B cell (primary cell): ENCODE measurements around the gene PGBD5.

Source experiments
- EZH2 ChIP-seq: IDR thresholded peaks from 2 replicates; pipeline ENCODE4 v1.6.1; 2012; ENCODE audit warnings: borderline replicate concordance, low read depth, mild to moderate bottlenecking, moderate library complexity, low read length; ENCODE audit not compliant: insufficient read depth, poor library complexity, severe bottlenecking
- TF ChIP-seq, protein P1 (sequence below): fragments of 200-600 bp; IDR thresholded peaks from one replicate; pipeline ENCODE4 v1.8.0; 2022; ENCODE audit warnings: antibody characterized with exemption, mild to moderate bottlenecking

DNA sequence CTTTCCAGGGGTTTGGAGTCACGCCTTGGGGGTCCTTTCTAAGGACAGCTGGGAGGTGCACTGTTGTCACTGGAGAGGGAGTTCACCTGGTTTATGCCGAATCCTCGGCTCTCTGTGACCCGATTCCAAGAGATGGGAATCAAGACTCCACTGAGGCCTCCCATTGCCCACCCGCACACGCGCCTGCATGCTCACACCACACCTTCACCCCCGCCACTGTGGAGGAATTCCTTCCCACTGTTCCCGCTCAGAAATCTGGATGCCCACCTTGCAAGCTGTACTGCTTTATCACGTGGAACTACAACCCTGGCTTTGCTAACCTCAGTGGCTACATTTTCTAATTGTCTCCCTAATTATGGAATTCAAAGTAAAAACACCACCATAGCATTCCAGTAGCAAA lies 29.2 kb downstream of the PGBD5 start:
- TF ChIP-seq, protein P1, sequence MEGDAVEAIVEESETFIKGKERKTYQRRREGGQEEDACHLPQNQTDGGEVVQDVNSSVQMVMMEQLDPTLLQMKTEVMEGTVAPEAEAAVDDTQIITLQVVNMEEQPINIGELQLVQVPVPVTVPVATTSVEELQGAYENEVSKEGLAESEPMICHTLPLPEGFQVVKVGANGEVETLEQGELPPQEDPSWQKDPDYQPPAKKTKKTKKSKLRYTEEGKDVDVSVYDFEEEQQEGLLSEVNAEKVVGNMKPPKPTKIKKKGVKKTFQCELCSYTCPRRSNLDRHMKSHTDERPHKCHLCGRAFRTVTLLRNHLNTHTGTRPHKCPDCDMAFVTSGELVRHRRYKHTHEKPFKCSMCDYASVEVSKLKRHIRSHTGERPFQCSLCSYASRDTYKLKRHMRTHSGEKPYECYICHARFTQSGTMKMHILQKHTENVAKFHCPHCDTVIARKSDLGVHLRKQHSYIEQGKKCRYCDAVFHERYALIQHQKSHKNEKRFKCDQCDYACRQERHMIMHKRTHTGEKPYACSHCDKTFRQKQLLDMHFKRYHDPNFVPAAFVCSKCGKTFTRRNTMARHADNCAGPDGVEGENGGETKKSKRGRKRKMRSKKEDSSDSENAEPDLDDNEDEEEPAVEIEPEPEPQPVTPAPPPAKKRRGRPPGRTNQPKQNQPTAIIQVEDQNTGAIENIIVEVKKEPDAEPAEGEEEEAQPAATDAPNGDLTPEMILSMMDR, result no peak
- no peak for TF ChIP-seq EZH2
